Measurements from ENCODE around the gene NHERF1. TPM values are rescaled to one million over a fixed set of nuclear protein-coding genes. Genes with fewer than 3 reads are reported as not detected.

NHERF1 gene
- total RNA-seq, 1 donor from 2014 or later: 33.6 TPM

DNA sequence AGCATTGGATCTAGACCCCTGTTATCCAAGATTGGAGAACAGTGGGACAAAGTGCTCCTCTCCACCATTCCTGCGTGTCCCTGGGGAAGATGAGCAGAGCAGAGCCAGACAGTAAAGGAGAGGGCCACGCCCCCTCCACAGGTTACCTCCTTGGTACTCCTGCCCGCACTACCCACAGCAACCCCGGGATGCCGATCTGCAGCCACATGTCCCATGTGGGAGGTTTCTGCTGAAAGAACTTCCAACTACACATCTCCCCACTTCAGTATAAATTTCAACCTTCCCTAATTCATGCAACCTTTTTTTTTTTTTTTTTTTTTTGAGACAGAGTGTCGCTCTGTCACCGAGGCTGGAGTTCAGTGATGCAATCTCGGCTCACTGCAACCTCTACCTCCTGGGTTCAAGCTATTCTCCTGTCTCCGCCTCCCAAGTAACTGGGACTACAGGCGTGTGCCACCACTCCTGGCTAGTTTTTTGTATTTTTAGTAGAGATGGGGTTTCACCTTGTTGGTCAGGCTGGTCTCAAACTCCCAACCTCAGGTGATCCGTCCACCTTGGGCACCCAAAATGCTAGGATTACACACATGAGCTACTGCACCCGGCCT lies 9.1 kb upstream of the NHERF1 start:
- peaks cover 50% of the 10 kb centered on the region for H3K27me3 ChIP-seq (ENCODE audit: control insufficient read depth, insufficient read depth, low read length)

DNA sequence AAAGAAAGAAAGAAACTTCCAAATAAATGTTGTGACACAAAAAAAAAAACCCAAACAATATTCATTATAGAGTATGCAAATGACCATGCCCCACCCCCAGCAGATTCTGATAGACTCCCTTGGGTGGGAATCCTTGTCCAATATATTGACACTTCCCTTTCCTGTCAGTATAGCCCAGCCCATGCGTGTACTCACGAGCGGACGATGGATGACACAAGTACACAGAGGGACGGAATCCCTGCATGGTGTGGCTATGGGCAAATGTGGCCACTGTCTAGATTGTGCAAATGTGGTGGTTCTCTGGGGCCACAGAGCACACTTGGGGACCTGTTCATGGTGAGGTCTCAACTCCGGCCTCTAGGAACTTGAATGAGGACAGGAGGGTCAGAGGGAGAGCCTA lies 8.3 kb upstream of the NHERF1 start:
- Histone ChIP-seq H3K4me3 (ENCODE audit: low read depth, low read length) (no peak overlapping the region), H3K36me3 (ENCODE audit: control insufficient read depth, insufficient read depth, low read length) (no peaks in the 10 kb centered on the region), H3K27me3 (ENCODE audit: control insufficient read depth, insufficient read depth, low read length) (peaks cover 46% of the 10 kb centered on the region)
- no peak for DNase-seq (ENCODE audit: low read depth)
- TF ChIP-seq, protein P1, sequence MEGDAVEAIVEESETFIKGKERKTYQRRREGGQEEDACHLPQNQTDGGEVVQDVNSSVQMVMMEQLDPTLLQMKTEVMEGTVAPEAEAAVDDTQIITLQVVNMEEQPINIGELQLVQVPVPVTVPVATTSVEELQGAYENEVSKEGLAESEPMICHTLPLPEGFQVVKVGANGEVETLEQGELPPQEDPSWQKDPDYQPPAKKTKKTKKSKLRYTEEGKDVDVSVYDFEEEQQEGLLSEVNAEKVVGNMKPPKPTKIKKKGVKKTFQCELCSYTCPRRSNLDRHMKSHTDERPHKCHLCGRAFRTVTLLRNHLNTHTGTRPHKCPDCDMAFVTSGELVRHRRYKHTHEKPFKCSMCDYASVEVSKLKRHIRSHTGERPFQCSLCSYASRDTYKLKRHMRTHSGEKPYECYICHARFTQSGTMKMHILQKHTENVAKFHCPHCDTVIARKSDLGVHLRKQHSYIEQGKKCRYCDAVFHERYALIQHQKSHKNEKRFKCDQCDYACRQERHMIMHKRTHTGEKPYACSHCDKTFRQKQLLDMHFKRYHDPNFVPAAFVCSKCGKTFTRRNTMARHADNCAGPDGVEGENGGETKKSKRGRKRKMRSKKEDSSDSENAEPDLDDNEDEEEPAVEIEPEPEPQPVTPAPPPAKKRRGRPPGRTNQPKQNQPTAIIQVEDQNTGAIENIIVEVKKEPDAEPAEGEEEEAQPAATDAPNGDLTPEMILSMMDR (IDR thresholded peaks at IDR 0.05; ENCODE audit: insufficient read depth, low read length, poor library complexity, severe bottlenecking): no peak

More for the DNA sequence above, 9.1 kb upstream of the NHERF1 start:
- no peaks in the 10 kb centered on the region for H3K36me3 ChIP-seq (ENCODE audit: control insufficient read depth, insufficient read depth, low read length)
- H3K4me3 ChIP-seq (ENCODE audit: low read depth, low read length): no peak overlapping the region
- DNase-seq (ENCODE audit: low read depth): no peak
- TF ChIP-seq, protein P1 (IDR thresholded peaks at IDR 0.05; ENCODE audit: insufficient read depth, low read length, poor library complexity, severe bottlenecking): no peak

DNA sequence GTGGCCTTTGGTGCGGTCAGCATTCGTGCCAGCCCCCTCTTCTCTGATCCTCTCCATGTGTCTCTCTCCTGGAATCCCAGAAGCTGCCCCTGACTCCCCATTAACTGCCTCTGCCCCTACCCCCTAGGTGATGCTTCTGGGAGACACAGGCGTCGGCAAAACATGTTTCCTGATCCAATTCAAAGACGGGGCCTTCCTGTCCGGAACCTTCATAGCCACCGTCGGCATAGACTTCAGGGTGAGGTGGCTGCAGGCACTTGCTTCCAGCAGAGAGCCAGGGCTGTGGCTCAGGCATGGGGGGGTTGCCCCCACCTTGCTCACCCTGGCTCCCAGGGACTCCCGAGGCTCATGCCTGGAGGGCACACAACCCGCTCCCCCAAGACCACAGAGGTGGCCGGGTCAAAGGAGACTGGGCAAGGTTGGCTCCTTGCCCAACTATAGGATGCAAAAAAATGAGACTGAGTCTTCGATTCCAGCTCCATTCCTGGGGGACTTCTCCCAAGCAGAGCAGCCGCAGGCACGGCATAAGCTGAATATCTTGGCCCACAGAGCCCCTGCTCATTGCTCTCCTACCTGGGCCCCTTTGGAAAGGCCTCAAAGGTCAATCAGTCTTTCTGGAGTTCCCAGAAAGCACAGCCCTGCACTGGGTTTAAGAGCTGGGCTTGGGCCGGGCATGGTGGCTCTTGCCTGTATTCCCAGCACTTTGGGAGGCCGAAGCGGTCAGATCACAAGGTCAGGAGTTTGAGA lies 7.6 kb upstream of the NHERF1 start:
- TF ChIP-seq, protein P1 (IDR thresholded peaks at IDR 0.05; ENCODE audit: insufficient read depth, low read length, poor library complexity, severe bottlenecking): no peak
- no peaks in the 10 kb centered on the region for H3K36me3 ChIP-seq (ENCODE audit: control insufficient read depth, insufficient read depth, low read length)
- no peak for DNase-seq (ENCODE audit: low read depth)
- H3K4me3 ChIP-seq (ENCODE audit: low read depth, low read length): no peak overlapping the region
- H3K27me3 ChIP-seq (ENCODE audit: control insufficient read depth, insufficient read depth, low read length): peaks cover 40% of the 10 kb centered on the region

DNA sequence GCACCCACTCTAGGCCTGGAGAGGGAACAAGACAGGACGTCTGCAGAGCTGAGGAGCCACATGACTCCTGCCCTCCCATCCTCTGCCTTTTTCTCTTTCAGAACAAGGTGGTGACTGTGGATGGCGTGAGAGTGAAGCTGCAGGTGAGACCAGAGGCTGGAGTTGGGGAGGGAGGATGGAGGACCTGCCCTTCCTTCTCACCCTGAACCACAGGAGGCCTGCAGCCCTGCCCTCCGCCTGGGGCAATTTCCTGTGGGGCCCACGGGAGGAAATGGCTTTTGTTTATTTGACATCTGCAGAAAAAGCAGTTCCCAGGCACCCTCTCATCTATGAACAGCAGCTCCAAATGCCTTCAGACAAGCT lies 6.3 kb upstream of the NHERF1 start:
- H3K36me3 ChIP-seq (ENCODE audit: control insufficient read depth, insufficient read depth, low read length): no peaks in the 10 kb centered on the region
- DNase-seq (ENCODE audit: low read depth): no peak
- H3K27me3 ChIP-seq (ENCODE audit: control insufficient read depth, insufficient read depth, low read length): peaks cover 27% of the 10 kb centered on the region
- TF ChIP-seq, protein P1 (IDR thresholded peaks at IDR 0.05; ENCODE audit: insufficient read depth, low read length, poor library complexity, severe bottlenecking): no peak
- H3K4me3 ChIP-seq (ENCODE audit: low read depth, low read length): no peak overlapping the region

DNA sequence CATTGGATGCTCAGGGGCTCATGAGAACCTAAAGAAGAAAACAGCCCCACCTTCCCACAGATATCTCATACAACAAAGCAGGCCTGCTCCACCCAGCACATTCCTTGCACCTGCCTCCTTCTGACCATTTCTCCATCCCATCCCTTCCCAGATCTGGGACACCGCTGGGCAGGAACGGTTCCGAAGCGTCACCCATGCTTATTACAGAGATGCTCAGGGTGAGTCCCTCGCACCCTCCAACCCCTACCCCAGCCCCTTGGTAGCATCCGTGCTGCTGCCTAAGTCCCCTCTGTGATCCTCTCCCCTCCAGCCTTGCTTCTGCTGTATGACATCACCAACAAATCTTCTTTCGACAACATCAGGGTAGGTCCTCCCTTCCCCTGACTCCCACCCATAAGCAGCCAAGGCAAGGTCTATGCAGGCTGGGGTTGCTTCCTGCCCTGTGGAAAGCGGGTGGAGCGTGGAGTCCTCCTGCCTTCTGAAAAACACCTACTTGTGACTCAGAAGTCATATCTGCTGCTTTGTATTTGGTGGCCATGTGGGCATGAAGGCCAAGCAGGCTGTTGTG lies 5.4 kb upstream of the NHERF1 start:
- Histone ChIP-seq H3K4me3 (ENCODE audit: low read depth, low read length) (no peak overlapping the region), H3K36me3 (ENCODE audit: control insufficient read depth, insufficient read depth, low read length) (no peaks in the 10 kb centered on the region), H3K27me3 (ENCODE audit: control insufficient read depth, insufficient read depth, low read length) (peaks cover 17% of the 10 kb centered on the region)
- DNase-seq (ENCODE audit: low read depth): no peak
- TF ChIP-seq, protein P1 (IDR thresholded peaks at IDR 0.05; ENCODE audit: insufficient read depth, low read length, poor library complexity, severe bottlenecking): no peak
